DND-41 (cell line): ENCODE results near the gene PRSS2.

Experiments
- ATAC-seq: fragments of 200-7000 bp; cut with Tn5 transposase; 3 replicates; pipeline ENCODE4 v1.9.1; 2021; ENCODE audit warnings: low read depth; ENCODE audit not compliant: insufficient read depth
- DNase-seq: peaks from one replicate; pipeline ENCODE4 v3.0.0-alpha.2; 2020
- H2AFZ ChIP-seq: 2 replicates; pipeline ENCODE4 v1.6.0; 2012; ENCODE audit warnings: low read depth, low read length
- H3K27ac ChIP-seq: 2 replicates; pipeline ENCODE4 v1.5.1; 2012; ENCODE audit warnings: low read length, inconsistent platforms
- H3K27me3 ChIP-seq: fragments of 200-600 bp; sonication (generic); 2 replicates; pipeline ENCODE4 v1.6.0; 2012; ENCODE audit warnings: low read length, mild to moderate bottlenecking, inconsistent platforms; ENCODE audit not compliant: insufficient read depth, poor library complexity
- H3K36me3 ChIP-seq: 2 replicates; pipeline ENCODE4 v1.5.1; 2012; ENCODE audit warnings: low read length, inconsistent platforms; ENCODE audit not compliant: insufficient read depth
- H3K4me1 ChIP-seq: 2 replicates; pipeline ENCODE4 v1.5.1; 2012; ENCODE audit warnings: mild to moderate bottlenecking, low read length; ENCODE audit not compliant: insufficient read depth
- H3K4me2 ChIP-seq: 2 replicates; pipeline ENCODE4 v1.6.0; 2012; ENCODE audit warnings: mild to moderate bottlenecking, moderate library complexity, low read length, inconsistent platforms; ENCODE audit not compliant: insufficient read depth
- H3K4me3 ChIP-seq, 2 experiments: fragments of 200-600 bp in 1 of 2; shearing (Covaris generic) in 1 of 2; 2 replicates each; pipeline ENCODE4 v1.5.1; 2012 to 2016; ENCODE audit warnings: inconsistent platforms in 2 of 2, low read length in 2 of 2, mild to moderate bottlenecking in 2 of 2, low read depth in 1 of 2, moderate library complexity in 1 of 2
- H3K79me2 ChIP-seq: 2 replicates; pipeline ENCODE4 v1.6.0; 2012; ENCODE audit warnings: low read length, inconsistent platforms; ENCODE audit not compliant: insufficient read depth
- H3K9ac ChIP-seq: 2 replicates; pipeline ENCODE4 v1.6.0; 2012; ENCODE audit warnings: low read depth, mild to moderate bottlenecking, inconsistent platforms, low read length, moderate library complexity
- H3K9me3 ChIP-seq: 2 replicates; pipeline ENCODE4 v1.5.1; 2012; ENCODE audit warnings: low read length, moderate library complexity, mild to moderate bottlenecking, inconsistent platforms; ENCODE audit not compliant: insufficient read depth, severe bottlenecking
- H4K20me1 ChIP-seq: 2 replicates; pipeline ENCODE4 v1.6.0; 2012; ENCODE audit warnings: low read length; ENCODE audit not compliant: insufficient read depth
- EZH2 ChIP-seq: IDR thresholded peaks from 3 replicates; pipeline ENCODE4 v1.6.1; 2012; ENCODE audit warnings: borderline replicate concordance, low read depth, mild to moderate bottlenecking, moderate library complexity, low read length, inconsistent platforms; ENCODE audit not compliant: severe bottlenecking
- TF ChIP-seq, protein P1 (sequence below): IDR thresholded peaks from 2 replicates; pipeline ENCODE4 v1.5.1; 2012; ENCODE audit warnings: borderline replicate concordance, low read length, moderate library complexity, mild to moderate bottlenecking; ENCODE audit not compliant: poor library complexity, severe bottlenecking; ENCODE audit errors: extremely low read depth

The PRSS2 gene

DNA sequence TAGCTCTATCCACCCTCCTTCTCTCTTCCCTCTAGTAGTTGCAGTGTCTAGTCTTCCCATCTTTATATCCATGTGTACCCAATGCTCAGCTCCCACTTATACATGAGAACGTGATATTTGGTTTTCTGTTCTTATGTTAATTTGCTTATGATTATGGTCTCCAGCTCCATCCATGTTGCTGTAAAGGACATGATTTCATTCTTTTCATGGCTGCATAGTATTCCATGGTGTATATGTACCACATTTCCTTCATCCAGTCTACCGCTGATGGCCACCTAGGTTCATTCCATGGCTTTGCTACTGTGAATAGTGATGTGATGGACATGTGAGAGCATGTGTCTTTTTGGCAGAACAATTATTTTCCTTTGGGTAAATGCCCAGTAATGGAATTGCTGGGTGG lies 6.5 kb downstream of the PRSS2 start:
- H3K79me2 ChIP-seq: no peaks in the 10 kb centered on the region
- DNase-seq (no peak), ATAC-seq (no peak)
- no peaks in the 10 kb centered on the region for H3K36me3 ChIP-seq
- no peak overlapping the region for H3K4me2 ChIP-seq
- H3K4me1 ChIP-seq: no peaks in the 10 kb centered on the region
- H2AFZ ChIP-seq: no peak overlapping the region
- H3K27ac ChIP-seq: no peak overlapping the region
- TF ChIP-seq, protein P1, sequence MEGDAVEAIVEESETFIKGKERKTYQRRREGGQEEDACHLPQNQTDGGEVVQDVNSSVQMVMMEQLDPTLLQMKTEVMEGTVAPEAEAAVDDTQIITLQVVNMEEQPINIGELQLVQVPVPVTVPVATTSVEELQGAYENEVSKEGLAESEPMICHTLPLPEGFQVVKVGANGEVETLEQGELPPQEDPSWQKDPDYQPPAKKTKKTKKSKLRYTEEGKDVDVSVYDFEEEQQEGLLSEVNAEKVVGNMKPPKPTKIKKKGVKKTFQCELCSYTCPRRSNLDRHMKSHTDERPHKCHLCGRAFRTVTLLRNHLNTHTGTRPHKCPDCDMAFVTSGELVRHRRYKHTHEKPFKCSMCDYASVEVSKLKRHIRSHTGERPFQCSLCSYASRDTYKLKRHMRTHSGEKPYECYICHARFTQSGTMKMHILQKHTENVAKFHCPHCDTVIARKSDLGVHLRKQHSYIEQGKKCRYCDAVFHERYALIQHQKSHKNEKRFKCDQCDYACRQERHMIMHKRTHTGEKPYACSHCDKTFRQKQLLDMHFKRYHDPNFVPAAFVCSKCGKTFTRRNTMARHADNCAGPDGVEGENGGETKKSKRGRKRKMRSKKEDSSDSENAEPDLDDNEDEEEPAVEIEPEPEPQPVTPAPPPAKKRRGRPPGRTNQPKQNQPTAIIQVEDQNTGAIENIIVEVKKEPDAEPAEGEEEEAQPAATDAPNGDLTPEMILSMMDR: no peak
- no peak for TF ChIP-seq EZH2
- H3K9ac ChIP-seq: no peak overlapping the region
- H4K20me1 ChIP-seq: no peaks in the 10 kb centered on the region
- no peaks in the 10 kb centered on the region for H3K9me3 ChIP-seq
- no peak overlapping the region for H3K4me3 ChIP-seq
- H3K27me3 ChIP-seq: no peaks in the 10 kb centered on the region

DNA sequence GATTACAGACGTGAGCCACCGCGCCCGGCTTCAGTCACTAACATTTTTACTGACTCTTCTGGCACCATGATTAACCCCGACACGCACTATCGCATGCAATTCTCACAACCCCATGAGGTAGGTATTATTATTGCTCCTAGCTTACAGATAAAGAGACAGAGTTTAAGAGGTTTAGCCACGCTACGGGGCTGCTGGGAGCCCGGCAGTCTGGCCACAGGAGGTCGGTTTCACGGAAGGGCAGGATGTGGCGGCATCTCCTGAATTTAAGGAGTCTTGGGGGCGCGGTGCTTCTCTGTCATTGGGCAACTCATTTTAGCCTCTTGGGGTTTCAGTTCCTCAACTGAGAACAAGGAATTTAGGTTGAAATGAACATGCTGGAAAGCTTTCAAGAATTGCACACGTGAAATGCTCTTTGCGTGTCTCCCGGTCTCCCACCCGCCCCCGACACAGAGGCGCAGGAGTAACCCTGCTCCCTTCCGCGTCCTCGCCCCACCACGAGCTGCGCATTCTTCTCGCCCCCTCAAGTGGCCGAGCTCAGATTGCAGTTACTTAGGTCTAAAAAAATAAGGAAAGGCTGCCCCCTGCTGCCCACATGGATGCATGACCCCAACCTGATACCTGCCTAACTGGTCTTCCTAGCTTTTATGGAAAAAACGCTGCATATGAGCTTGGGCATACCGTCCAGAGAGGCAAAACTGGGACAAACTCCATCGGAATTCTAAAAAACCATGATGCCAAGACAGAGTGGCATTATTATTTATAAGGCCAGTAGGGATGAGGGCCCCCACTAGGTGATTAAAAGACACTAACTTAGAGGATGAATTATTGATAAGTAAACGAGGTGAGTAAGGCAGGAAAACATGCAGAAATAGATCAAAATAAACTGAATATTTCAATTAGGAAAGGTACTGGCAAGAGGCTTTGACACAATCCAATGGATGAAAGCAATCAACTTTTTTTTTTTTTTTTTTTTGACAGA lies 12.4 kb downstream of the PRSS2 start:
- Histone ChIP-seq H3K4me3 (no peak overlapping the region), H3K36me3 (peaks cover 15% of the 10 kb centered on the region), H3K9me3 (no peaks in the 10 kb centered on the region), H4K20me1 (no peaks in the 10 kb centered on the region), H3K27me3 (no peaks in the 10 kb centered on the region), H2AFZ (no peak overlapping the region), H3K79me2 (peaks cover 15% of the 10 kb centered on the region), H3K4me1 (no peaks in the 10 kb centered on the region), H3K9ac (no peak overlapping the region), H3K4me2 (no peak overlapping the region), H3K27ac (no peak overlapping the region)
- TF ChIP-seq EZH2: no peak
- TF ChIP-seq, protein P1: no peak
- no peak for DNase-seq
- no peak for ATAC-seq

- Histone ChIP-seq H3K27ac (no peak overlapping the region), H3K36me3 (peaks cover 24% of the 10 kb centered on the region), H3K9me3 (no peaks in the 10 kb centered on the region), H3K79me2 (peaks cover 24% of the 10 kb centered on the region), H2AFZ (no peak overlapping the region), H3K9ac (no peak overlapping the region), H3K4me1 (no peaks in the 10 kb centered on the region), H3K4me3 (no peak overlapping the region), H3K4me2 (no peak overlapping the region), H3K27me3 (no peaks in the 10 kb centered on the region), H4K20me1 (no peaks in the 10 kb centered on the region)
- DNase-seq (no peak), ATAC-seq (no peak)
- TF ChIP-seq, protein P1: no peak
- TF ChIP-seq EZH2: no peak
Measured at GRCh38 chr7:142784096-142784495, 13.3 kb downstream of the PRSS2 start.
